NCI-H446 treated with DMSO at 0.1 percent for 48 hours (cell line): ENCODE measurements around the gene RPS6KA6.
"Not testable (repeated sequence)": the region's sequence is repeated elsewhere in the genome, so short reads cannot be mapped to it uniquely, and the experiment has no call there.

Experiments
- DNase-seq: peaks from one replicate; lab custom pipeline; 2025; lab: John Stamatoyannopoulos, UW

The RPS6KA6 gene

DNA sequence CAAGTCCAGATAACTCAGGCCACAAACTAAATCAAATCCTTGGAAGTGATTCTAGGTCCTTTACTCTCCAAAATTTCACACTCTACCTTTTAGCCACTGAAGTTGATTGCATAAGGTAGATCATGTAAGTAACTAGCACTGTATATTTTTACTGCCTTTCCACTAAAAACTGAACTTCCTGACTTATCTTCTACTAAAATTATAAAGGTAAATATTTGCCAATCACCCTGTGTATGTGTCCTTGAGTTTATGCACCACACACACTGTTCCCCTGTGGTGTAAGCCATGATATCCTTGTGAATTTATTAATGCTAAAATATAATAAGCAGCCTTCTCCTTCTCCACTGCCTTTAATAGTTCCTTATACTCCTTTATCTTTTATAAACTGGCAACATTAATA is 25.6 kb downstream of the RPS6KA6 start:
- DNase-seq, result no peak

DNA sequence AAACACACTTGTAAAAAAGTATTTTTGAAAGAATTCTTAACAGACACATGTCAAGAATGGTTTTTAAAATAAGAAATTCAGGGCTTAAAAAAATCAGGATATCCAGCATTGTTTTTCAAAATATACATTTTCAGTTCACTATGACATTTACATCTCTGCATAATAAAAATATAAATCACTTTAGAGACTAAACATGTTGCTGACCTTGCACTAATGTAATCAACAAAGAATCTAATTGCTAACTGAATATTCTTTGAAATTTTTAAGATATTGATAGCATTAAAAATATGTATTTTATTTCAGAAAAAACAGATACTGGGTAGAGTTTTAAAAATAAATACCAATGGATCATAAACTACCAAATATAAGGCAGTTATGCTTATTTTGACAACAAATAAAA is 26.4 kb downstream of the RPS6KA6 start:
- no peak for DNase-seq

DNA sequence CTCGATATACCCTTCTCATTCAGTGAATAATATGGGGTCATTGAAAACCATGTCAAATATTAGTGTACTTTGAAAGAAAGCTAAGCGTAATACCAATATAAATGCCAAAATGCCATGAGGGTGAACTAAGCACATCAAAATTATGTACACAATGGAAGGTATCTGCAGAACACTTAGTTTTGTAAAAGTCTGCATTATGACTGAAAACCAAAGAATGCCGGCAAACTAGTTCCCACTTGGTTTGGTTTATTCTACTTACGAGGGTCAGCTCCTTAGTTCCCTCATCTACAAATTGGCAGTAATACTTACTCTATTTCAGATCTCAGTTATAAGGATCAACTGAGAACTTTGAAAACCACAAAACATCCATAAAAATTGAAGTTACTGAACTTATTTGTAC is 27.3 kb downstream of the RPS6KA6 start:
- DNase-seq, result no peak

DNA sequence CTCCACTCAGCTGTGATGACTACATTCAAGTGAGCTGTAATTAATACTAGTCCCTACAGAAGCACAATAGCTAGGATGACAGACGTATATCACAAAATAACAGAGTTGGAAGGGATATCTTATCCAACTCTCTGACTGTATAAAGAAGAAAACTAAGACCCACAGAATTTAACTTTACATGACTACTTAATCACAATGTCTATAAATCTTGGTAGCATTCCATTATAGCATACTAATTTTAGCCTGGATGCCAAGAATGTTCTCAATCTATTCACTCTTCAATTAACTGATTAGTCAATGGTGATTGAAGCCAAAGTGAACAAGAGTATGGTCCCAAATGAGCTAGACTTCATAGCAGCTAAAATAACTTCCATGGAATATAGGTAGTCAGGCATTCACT is 31.2 kb downstream of the RPS6KA6 start:
- no peak for DNase-seq

DNA sequence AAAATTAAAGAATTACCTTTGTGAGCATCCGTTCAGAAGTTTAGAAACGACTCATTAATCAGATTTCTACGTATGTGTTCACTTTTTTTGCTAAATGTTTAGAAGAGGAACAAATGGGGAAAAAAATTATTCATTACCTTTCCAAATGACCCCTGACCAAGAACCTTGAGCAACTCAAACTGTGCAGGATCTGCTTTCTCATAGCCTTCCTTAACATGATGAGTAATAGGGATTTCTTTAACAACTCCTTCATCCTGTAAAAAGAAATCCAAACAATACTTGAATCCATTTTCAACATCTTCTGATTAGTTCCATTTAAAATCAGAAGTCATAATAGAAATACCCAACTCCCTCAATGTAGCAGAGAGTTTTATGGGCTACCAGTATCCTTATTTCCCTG is 32.1 kb downstream of the RPS6KA6 start:
- DNase-seq, result no peak

DNA sequence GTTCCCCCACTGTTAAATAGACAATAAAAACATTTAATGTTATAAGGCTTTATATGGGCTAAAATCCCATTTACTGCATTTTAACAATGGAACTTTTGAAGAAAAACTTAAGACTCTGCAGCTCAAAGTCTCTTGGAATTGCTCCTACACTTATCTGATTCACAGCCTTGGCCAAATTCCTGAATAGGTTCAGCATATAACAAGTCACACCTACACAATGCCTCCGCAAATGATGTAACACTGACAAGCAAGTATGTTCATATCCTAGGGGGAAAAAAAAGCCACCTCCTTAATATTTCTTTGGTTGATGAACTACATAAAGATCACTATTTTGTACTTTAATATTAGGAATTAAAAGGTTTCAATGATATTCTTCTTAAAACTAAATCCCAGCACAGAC is 34.5 kb downstream of the RPS6KA6 start:
- no peak for DNase-seq

DNA sequence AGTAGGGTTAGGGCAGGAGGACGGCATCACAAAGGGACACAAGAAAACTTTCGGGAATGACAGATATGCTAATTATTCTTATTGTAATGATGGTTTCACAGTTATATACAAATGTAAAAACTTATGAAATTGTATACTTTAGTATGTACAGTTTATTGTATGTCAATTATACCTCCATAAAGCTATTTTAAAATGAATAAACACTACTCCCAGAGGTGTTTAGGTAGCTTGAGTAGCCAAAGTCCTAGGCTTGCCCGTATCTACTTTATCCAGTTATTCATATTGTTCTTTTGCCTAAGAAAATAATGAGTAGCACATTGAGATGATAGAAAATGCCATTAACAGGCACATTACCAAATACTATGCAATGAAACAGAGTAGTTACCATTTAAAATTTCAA is 43.0 kb downstream of the RPS6KA6 start:
- no peak for DNase-seq

DNA sequence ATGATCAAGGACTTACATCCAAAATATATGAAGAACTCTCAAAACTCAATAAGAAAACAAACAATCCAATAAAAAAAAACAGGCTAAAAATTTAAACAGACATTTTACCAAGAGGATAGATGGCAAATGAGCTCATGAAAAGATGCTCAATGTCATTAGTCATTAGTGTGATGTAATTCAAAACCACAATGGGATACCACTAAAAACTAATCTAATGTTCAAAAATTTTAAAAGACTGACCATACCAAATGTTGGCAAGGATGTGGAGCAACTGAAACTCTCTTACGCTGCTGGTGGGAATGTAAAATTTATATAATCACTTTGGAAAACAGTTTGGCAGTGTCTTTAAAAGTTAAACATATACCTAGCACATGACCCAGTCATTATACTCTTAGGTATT is 43.7 kb downstream of the RPS6KA6 start:
- DNase-seq, result no peak

DNA sequence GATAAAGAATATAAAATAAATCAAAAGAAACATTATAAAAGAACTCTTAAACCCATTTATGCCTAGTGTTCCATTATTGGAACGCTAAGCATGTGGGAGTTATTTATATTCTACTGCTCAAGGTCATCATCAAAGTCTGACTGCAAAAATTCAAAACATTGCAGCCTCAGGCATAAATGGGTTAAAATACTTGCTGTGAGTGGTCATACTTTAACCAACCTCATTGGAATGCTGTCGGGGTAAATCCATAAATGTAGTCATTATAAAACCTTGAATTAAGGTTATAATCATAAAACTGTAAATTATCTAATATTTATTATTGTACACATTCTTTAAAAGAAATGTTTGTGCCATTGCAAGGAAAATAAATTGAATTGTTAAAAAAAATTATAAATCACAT is 55.0 kb downstream of the RPS6KA6 start:
- DNase-seq, result no peak

DNA sequence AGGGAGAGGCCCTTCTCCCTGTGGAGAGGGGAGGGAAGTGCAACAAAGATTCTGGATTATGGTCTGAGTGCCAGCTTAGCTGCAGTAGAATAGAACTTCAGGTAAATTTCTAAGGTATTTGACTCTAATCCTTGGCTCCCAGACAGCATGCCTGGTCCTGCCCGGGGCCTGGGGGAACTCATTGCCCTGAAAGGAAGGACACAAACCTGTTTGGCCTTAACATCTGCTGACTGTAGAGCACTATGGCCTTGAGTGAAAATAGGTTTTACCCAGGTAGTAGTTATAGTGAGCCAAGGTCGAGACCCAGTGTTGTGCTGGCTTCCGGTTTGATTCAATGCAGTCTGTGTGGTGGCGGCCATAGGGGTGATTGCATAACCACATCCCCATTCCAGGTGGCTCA is 64.4 kb downstream of the RPS6KA6 start:
- DNase-seq, result no peak

DNA sequence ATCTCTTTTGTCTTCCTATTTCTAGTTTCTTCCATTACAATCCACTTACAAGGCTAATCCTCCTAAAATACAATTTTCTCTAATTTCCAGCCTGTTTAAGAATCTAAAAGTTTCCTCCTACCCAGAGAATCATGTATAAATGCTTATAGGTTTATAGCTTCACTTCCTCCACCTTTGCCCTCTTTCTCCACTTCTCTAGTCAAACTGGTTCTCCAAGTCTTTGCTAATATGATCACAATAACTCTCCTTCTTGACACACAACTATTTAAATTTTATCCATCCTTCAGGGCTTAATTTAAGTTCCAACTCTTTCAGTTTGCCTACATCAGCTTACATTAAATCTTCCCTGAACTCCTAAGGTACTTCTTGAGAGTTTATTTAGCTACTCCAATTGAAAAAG is 69.2 kb downstream of the RPS6KA6 start:
- no peak for DNase-seq

DNA sequence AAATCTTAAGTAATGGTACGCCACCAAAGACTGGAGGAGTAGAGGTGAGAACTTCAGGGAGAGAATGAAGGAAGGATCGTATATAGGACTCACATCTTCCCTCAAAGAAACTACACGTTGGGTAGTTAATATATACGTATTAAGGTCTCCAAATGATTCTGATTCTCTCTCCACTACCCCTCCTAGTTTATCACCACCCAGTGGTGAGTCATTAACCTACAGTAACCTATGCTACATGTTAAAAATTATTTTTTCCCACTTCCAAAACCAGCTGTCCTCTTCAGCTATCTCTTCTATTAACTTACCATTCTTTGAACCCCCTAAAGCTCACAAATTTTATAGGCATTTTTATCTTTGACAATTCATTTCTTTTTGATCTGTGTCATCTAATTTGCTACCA is 69.7 kb downstream of the RPS6KA6 start:
- DNase-seq, result no peak

DNA sequence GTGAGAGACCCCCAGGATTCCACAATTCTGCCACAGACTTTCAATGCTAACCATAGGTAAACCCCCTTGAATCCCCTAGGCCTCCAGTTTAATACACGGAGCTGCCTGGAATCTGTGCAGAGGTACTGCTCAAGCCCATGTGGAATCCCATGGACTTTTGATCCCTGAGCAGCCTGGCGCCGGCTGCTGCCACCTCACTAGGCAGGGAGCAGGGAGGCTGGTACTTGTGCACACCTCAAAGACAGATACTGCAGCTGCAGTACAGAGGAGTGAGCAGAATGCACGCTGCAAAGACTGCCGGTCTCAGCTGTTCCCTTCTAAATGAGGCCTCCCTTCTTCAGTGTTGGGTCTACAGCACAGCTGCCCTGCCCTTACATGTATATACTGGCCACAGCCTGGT is 79.4 kb downstream of the RPS6KA6 start:
- no peak for DNase-seq

DNA sequence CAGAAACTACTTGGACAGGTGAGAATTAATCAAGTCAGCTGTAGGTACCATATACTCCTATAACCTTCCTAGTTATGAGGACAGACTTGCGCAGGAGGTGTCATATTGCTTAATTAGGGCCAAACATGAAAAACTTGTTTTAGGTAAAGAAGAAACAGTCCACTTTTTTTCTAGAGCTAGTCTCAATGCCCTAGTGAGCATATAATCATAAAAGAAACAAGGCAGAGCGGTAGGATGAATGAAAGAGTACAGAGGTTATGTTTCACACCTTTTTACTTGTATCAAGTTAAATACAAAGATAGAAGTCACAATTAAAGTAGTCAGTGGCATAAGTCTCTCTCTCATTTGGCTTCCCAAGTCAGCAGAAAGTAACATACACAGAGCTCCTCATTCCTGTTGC is 88.9 kb downstream of the RPS6KA6 start:
- no peak for DNase-seq

DNA sequence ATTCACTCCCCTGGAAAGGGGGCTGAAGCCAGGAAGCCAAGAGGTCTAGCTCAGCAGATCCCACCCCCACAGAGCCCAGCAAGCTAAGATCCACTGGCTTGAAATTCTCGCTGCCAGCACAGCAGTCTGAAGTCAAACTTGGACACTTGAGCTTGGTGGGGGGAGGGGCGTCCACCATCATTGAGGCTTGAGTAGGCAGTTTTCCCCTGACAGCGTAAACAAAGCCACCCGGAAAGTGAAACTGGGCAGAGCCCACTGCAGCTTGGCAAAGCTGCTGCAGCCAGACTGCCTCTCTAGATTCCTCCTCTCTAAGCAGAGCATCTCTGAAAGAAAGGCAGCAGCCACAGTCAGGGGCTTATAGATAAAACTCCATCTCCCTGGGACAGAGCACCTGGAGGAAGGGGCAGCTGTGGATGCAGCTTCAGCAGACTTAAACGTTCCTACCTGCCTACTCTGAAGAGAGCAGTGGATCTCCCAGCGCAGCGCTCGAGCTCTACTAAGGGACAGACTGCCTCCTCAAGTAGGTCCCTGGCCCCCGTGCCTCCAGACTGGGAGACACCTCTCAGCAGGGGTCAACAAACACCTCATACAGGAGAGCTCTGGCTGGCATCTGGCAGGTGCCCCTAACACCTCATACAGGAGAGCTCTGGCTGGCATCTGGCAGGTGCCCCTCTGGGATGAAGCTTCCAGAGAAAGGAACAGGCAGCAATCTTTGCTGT is 108.4 kb downstream of the RPS6KA6 start:
- not testable (repeated sequence) for DNase-seq

DNA sequence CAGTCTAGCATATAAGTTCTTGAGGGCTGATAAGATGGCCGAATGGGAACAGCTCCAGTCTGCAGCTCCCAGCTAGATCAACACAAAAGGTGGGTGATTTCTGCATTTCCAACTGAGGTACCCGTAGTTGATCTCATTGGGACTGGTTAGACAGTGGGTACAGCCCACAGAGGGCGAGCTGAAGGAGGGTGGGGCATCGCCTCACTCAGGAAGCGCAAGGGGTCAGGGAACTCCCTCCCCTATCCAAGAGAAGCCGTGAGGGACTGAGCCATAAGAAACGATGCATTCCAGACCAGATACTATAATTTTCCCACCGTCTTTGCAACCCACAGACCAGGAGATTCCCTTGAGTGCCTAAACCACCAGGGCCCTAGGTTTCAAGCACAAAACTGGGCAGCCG is 109.0 kb downstream of the RPS6KA6 start:
- DNase-seq, result no peak

DNA sequence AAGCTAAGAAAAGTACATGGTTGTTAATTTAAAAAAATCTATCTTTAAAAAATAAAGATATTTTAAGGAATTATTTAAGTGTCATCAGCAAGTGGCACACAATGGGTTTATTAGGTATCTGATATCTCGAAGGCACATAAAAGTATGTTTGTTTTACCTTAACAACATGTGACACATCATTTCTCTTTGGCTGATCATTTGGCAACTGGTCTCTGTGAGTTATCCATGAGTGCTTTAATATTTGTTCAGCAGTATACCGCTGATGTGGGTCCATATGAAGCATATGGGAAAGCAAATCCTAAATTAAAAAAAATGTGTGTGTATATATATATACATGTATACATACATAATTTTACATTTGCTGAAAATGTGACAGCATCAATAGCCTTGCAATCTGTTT is 123.2 kb downstream of the RPS6KA6 start:
- DNase-seq, result no peak

DNA sequence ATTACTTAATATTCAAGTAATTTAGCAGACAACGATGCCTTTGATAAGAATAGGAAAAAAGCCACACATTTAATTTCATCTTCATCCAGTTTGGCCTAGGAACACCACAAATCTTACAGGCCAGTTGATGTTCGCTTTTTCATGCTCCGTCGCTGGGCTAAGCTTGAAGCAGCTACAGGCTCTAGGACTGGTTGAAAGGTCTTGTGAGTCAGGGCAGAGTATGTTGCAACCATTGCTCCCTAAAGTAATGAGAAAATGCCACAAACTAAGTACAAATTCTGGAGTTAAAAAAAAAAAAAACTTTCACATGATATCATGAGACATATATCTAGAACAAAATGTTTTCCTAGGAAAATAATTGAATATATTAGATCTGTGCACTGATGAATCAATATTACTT is 123.8 kb downstream of the RPS6KA6 start:
- DNase-seq, result no peak

DNA sequence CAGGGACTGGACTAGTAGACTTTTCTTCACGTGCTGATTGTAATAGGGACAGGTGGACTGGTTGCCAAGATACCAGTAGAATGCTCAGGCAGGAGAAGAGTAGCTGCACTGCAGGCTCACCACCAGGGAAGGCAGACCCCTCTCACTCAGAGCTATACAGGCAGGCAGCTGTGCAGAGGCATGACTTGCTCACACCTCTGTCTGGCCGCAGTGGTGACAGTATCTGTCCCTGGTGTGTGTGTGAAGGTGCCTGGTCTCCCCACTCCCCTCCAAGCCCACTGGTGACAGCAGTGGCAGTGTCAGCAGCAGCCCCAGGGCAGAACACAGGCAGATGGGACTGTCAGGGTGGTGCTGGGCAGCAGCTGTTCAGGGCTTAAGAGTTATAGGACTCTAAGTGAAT is 140.7 kb downstream of the RPS6KA6 start:
- DNase-seq, result no peak

DNA sequence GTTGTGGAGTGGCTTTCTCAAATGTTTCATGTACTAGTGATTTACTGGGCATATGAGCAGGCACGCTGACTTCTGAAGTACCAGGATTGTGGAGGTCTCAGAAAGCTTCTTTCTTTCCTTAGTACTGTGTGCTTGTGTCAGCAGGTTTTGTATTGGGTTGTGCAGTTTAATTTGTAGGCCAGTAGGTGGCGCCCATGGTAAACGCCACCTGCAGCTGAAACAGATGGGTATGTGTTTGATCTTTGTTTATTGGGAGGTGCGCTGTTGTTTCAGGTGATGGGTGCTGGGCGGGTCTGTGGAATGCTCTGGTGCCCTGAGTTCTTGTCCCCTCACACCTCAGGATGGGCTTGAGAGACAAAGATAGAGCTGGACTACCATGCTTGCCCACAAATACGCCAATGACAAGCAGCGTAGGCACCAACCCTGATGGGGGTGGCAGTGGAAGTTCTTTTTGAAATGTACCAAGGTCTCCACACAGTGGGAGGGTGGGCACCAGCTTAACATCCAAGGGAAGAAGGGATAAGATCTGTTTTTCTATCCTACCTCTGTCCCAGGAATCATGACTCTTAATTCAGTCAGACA is 141.5 kb downstream of the RPS6KA6 start:
- DNase-seq, result no peak

DNA sequence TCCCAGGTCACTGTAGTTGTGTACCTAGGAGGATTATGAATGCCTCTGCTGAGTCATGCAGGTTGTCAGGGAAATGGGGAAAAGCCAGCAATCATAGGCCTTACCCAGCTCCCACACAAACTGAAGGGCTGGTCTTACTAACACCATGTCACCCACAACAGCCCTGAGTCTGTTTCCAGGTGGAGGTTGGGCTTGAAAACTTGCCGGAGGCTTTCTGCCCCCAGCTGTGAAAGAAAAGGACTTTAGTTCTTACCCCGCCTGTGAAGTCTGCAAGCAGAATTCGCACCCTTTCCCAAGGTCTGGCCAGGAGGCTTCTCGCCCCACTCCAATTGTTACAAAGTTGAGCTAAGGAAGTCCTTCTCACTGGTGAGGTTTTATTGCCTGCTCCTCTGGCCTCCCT is 143.9 kb downstream of the RPS6KA6 start:
- DNase-seq, result no peak
